SW 1271 (cell line): ENCODE results near the gene PCLO.
A peak's percentile ranks its signal among the peaks of the same experiment; 100 is the strongest.
"Not testable (repeated sequence)": the region's sequence is repeated elsewhere in the genome, so short reads cannot be mapped to it uniquely, and the experiment has no call there.

Experiments
- DNase-seq, 2 experiments: peaks; one replicate each; lab custom pipeline; 2025; lab: John Stamatoyannopoulos, UW

PCLO gene

DNA sequence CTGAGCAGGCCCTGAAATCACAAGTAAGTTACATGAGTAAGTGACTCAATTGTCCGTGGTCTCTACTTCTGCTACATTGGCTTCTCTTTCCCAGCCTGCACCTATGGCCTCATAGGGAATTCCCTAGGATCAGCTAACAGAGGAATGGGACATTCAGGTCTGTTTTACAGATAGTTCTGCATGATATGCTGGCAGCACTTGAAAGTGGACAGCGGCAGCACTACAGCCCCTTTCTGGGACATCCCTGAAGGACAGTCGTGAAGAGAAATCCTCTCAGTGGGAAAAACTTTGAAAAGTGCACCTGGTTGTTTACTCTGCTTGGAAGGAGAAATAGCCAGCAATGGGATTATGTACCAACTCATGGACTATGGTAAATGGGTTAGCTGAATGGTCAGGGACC is 426.1 kb downstream of the PCLO start:
- DNase-seq = no peak

DNA sequence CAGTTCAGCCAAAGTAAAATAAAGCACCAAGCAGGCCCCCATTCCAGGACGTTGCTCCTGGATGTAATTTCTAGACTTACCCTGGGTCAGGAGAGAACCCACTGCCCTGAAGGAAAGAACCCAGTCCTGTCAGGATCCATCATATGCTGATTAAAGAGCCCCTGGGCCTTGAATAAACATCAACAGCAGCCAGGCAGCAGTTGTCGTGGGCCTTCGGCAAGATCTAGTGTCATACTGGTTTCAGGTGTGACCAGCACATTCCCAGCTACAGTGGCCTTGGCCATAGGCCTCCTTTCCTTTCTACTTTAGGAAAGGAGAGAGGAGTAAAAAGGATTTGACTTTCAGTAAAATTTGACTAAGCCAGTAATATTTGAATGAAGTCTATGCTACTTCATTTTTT is 430.0 kb downstream of the PCLO start:
- DNase-seq = no peak

DNA sequence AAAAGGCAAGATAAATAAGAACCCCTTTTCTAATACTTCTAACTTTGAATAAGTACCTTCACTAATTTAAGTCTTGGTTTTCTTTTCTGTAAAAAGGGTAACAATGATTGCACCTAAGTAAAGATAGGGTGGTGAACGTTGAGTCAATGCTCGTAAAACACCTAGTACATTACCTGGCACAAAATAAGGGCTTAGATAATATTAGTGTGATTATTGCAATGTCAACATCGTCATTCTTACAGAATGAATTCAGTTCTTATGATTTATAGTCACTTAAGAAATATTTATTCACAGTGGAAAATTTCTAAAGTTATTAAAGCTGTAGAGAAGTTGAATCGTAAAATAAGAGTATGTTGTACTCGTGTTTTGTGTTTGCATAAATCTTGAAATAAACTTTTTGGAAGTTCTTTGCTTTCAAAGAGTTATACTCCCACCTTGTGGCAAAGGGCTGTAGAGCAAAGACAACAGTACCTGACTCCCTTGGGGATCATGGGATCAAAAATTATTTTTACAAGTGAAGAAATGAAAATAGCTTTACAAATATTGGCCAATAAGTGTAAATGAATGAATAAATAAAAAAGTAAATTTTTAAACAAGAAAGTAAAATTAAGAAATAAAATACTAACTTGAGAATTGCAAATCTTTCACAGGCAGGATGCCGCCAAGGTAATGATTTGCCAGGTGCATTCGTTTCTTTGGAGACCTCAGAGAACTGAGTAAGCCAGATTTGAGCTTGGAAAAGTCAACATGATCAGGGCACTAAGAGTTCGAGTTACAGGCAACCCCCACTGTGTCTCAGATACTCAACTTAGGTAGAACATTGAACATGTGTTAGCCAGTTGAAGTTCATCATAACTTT is 433.3 kb downstream of the PCLO start:
- DNase-seq = peak in 1 of 2 experiments; percentile 17

DNA sequence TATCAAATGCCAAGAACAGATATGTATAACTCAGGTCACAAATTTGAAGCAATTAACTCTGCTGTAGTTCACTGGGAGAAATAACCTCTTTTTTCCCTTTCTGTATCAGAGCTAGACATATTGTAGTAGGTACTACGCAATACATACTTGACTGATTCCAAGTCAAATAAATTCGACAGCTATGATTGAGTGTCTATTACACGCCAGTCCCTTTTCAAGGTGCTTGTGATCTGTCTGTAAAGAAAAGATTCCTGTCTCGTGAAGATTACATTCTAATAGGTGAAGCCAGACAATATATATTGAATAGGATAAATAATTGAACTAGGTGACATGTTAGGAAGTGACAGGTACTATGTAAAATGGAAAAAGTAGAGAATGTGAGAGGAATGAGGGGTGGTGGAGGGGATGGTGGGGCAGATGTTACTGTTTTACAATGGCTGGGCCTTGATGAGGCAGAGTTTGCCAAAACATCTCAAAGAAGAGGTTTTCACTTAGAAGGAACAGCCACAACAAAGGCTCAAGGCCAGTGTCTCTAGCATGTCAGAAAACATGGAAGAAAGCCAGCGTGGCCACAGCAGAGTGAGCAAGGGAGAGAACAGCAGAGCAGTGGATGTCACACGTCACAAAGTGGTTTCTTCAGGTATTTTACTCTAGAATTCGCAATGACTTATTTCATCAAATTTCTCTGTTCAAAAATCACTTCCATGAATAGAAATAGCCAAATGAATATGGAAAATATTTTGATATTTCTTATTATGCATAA is 436.5 kb downstream of the PCLO start:
- DNase-seq = no peak

DNA sequence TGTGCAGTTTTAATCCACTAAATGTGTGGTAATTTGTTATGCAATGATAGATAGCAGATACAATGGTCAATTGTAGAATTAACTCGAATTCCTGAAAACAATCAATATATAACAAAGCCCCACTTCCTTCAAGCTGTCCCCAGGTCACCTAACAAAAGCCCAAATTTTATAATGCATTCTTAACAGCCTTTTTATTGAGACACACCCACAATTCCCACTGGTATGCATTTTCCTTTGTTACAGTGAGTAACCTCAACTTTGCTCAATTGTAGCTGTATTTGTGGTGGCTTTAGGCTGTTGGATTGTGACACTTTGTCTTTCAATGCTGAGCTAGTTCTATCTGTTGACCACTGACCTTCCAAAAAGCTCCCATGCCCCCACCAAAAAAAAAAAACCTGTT is 439.3 kb downstream of the PCLO start:
- DNase-seq = no peak

DNA sequence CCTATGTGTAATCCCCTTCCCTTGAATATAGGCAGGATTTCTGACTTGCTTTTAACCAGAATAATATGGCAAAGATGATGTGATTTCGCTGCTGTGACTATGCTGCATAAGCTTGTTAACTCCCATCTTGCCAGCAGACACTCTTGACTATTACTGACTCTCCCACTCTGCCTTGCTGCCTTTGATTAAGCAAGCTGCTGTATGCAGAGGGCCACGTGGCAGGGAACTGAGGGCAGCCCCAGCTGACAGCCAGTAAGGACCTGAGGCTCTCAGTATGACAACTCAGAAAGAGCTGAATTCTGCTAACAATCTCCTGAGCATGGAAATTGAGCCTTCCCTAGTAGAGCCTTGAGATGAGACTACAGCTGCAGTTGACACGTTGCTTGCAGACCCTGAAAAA is 439.7 kb downstream of the PCLO start:
- no peak for DNase-seq

DNA sequence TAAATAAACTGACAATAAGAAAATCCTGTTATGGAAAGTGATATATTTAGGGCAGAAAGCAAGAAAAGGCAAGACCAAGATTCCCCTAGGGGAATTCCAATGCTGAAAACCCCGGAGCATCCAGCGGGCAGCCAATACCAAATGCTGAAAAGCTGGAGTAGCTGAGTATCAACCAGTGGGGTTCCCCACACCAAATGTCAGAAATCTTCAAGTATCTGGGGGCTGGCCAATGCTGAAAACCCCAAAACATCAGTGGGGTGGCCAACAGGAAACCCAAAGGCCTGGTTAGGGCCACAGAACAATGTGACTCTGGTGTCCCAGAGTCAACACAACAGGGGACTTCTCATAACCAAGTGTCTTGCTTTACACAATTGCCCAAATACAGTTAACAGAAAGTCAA is 447.3 kb downstream of the PCLO start:
- no peak for DNase-seq

DNA sequence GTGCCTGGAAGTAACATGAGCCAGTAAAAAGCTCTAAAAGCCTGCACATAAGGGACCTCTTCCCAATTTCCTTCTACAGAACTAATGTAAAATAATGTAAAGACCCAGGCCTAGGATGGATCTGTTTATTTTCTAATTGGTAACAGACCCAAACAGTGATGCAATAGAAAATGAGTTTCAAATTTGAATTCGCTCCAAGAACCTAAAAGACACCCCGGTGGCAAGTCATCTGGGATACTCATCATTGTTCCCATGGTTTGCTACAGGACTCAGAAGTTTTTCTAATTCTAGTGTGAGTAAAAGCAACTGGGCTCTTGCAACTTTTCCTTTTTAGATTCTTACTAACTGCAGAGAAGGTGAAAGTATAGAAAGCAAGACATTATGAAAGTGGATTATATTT is 447.8 kb downstream of the PCLO start:
- DNase-seq = no peak

DNA sequence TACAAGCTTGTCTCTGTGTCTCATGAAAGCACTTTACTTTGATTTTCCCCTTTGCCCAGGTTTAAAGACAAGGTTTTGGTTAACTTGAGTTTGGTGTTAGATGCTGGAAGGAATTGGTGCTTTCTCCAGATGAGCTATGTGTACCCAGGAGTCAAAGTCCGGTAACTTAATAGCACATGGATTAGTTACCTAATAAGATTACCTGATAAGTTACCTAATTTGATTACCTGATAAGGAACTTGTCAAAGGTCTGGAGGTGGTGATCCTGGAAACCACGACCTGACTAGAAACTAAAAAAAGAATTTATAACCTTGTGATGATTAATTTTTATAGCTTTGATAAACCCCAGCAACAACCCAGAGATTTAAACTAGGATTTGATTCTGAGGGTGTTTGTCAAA is 449.2 kb downstream of the PCLO start:
- DNase-seq = no peak

DNA sequence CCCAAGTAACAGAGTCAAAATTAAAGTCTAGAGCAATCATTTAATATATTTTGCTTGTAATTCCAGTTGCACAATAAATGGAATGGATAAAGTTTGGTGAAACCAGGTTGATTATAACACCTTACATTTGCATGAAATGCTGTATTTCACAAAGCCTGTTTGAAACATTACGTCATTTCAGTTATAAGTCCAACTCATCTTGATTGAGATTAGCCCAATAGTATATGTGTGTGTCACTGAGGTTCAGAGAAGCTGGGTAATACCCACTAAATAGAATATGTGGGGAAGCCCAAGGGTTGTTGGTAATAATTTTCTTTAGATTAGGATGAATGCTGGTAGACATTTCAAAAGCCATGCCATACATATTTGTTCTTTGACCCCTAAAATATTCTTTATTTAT is 456.3 kb downstream of the PCLO start:
- DNase-seq = not testable (repeated sequence)

DNA sequence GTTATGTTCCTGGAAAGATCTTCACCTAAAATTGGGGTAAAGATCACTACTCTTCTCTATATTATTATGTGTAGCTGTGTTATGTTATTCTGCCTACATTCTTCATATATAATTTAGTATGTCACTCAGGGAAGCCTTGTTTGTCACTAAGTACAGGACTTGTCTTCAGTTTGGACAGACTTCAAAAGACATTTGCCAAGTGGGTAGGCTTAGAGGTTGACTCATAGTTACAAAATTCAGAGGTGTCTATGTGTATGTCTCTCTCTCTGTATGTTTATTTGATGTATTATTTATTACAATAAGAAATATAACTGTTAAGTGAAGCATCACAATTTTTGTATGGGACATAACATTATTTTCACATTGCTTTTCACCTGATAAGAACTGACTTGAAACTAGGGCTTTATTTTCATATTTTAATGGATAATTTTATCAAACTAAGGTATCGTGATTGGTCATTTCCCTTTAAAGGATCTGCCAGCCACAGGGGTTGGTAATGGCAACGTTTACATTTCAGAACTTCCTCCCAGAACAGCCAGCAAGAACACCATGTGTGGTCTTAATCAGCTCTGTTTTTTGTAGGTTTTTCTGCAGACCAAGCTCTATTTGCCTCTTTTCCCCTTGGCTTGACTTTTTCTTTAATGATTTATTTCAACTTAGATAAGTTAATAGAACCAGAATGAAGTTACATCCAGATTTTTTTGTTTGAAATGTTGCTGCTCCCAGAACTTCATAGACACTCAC is 457.0 kb downstream of the PCLO start:
- no peak for DNase-seq

DNA sequence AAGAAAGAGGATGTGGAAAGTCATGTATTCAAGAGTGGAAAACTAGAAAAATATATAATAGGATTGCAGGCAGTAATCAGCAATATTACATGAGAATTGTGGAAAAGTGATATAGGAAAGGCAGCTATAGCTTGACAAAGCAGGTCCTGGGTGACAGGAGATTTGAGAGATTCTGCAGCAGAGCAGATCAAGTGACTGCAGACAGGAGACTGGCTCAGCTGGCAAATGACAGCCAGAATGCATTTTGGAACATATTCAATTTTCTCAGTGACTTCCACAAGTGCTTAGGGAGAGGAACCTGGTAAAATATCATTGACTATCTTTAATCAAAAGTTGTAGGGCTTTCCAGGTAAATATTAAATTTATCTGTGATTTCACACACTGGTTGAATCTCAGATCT is 458.6 kb downstream of the PCLO start:
- DNase-seq = no peak
